CD4-positive, alpha-beta T cell treated with Interleukin-15 for 4 hours (primary cell): Measurements from ENCODE around the gene KCNJ13.

Experiments
- DNase-seq: peaks from one replicate; pipeline ENCODE4 v3.0.0-alpha.2; 2020; ENCODE audit warnings: low spot score

The KCNJ13 gene

DNA sequence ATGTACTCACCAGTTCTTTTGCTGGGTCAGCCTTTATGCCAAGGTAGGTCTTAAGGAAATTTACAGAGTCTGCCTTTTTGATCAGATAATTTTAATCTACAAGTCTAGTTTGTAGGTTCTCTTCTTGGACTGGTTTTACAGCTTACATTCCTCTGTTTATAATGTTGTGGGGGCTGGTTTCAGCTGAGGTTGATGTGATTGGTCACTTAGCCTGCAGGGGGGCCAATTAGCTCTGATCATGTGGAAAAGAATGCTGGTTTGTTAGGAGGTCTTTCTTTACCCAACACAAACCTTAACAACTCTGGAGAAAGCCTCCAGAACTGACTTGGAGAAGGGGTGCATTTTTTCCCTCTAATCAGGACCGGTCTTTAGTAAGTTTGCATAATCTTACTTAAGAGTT lies at the start of gene KCNJ13:
Gene KCNJ13 (minus strand): TSS at position 131 of the 400 bp plus-strand sequence. CDS start 5,203 bp downstream, outside the sequence.
- DNase-seq, result no peak

DNA sequence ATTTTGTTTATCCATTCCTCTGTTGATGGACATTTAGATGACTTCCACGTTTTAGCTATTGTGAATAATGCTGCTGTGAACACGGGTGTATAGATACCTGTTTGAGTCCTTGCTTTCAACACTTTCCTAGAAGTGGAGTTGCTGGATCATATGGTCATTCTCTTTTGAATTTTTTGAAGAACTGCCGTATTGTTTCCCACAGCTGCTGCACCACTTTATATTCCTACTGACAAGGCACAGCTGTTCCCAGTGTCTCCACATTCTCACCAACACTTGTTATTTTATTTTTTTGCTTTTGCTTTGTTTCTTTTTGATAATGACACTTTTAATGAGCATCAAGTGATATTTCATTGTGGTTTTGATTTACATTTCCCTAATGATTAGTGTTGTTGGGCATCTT lies 41.4 kb upstream of the KCNJ13 start:
- DNase-seq, result no peak

GRCh38 chr2:232816657-232817056 lies 40.3 kb upstream of the KCNJ13 start:
- DNase-seq, result no peak

GRCh38 chr2:232815569-232815968 lies 39.2 kb upstream of the KCNJ13 start:
- DNase-seq, result no peak

- DNase-seq, result no peak
Measured at GRCh38 chr2:232810444-232810843, 34.1 kb upstream of the KCNJ13 start.

DNA sequence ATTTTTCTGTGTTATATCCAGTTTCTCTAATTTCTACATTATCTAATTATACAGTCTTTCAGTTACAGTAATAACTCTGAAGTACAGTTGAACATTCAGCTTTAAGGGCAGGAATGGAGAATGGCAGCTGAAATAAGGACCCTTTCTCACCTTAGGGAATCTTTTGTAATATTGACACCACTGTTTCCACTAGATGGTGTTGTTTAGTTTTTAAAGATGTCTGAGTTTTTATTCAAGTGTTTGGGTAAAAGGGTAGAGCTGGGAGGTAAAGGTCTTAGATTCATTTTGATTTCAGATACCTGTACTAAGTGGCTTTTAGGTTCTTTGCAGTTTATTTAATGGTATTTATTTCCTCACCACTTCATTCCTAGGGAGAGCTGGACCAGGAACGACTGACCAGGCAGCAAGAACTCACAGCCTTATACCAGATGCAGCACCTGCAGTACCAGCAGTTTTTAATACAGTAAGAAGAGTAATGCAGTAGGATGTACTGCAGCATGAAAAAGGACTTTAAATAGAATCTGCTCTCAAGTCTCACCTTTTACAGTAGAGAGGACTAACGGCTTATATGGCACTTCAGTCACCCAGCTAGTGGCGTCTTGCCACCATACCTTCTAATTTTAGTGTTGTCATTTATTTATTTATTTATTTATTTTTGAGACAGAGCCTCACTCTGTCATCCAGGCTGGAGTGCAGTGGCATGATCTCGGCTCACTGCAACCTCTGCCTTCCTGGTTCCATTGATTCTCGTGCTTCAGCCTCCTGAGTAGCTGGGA lies 33.2 kb upstream of the KCNJ13 start:
- DNase-seq, result peak; percentile 6

GRCh38 chr2:232802091-232802490 lies 25.7 kb upstream of the KCNJ13 start:
- DNase-seq, result no peak

DNA sequence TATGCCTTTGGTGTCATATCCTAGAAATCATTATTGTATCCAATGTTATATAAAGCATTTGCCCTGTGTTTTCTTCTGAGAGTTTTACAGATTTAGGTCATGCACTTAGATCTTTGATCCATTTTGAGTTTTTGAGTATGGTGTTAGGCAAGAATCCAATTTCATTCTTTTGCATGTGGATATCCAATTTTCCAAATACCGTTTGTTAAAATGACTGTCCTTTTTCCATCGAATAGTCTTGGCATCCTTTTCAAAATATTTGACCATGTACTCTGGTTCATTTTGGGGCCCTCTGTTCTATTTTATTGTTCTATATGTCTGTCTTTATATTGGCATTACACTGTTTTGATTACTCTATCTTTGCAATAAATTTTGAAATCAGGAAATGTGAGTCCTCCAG lies 23.8 kb upstream of the KCNJ13 start:
- DNase-seq, result no peak

- no peak for DNase-seq
Measured at GRCh38 chr2:232798187-232798586, 21.8 kb upstream of the KCNJ13 start.

- no peak for DNase-seq
Measured at GRCh38 chr2:232795920-232796319, 19.6 kb upstream of the KCNJ13 start.

GRCh38 chr2:232794981-232795380 lies 18.6 kb upstream of the KCNJ13 start:
- DNase-seq, result no peak

GRCh38 chr2:232793271-232793670 lies 16.9 kb upstream of the KCNJ13 start:
- DNase-seq, result no peak

DNA sequence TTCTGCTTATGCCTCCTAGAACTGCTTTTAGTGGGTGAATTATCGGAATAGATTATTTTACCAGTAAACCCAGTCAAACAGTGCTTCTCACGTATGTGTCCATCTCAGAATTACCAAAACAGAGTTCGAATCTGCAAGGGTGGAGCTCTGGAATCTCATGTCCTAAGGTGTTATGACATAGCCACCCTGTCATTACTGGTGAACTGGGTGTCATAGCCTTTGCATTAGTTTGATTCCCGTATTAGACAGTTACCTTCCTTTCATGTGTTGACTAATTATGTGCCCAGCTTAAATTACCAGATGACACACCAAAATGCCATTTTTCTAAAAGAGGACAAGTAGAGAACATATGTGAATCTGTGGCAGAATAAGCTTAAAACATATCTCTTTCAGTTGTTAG lies 15.2 kb upstream of the KCNJ13 start:
- DNase-seq, result no peak

DNA sequence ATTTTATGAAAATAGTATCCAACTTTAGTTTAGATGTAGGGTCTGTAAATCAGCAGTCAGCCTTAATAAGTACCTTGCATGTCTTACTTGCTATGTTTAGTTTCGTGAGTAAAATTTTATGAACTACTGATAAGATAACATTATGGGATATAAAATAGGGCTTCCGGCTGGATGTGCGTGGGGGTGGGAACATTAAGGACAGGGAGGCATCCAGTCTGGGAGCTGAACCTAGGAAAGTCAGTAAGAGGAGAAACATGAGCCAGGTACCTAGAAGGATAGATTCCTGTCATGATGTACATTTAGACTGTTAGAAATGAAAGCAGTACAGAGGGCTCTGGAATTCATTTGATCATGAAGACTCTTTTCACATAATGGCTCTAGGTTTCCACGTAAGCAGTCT lies 12.7 kb upstream of the KCNJ13 start:
- no peak for DNase-seq

DNA sequence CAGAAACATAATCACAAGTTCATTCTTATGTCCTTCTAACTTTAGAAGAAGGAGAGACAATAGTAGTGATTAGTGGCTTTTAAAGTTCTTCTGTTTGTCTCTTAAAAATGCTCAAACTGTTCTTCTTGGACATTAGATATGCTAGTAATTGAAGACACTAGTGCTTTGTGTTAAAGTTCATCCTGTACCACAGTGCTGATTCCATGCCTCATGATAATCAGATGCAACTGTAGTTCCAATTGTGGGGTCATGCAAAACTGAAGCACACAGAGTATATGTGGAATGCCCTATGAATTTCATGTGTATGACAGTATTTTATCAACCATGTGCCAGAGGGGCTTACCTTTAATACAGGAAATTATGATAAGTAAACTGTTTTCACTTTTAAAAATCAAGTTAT lies 11.4 kb upstream of the KCNJ13 start:
- no peak for DNase-seq

GRCh38 chr2:232783278-232783677 lies 6.9 kb upstream of the KCNJ13 start:
- DNase-seq, result no peak

DNA sequence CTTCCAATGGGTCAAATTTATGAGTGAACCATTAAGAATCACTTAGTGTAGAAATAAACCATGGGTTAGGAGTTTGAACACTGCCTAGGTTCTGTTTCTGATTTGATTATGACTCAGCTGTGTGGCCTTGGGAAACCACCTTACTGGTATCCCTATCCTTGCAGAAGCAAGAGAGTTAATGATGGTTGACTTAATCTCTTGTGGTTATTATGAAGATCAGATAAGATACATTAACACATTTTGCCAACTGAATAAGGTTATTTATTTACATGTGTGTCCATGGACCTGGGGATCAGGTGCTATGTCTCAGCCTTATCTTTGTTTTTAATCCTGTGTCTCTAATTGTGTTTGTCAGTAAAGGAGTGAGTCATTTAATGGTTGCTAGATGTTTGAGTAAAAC lies 5.4 kb upstream of the KCNJ13 start:
- peak; percentile 62 for DNase-seq

- DNase-seq, result no peak
Measured at GRCh38 chr2:232779934-232780333, 3.6 kb upstream of the KCNJ13 start.

GRCh38 chr2:232779465-232779864 lies 3.1 kb upstream of the KCNJ13 start:
- DNase-seq, result no peak

GRCh38 chr2:232777276-232777675 lies 911 bp upstream of the KCNJ13 start:
- no peak for DNase-seq

- DNase-seq, result no peak
Measured at GRCh38 chr2:232773815-232774214, 2.5 kb downstream of the KCNJ13 start.

DNA sequence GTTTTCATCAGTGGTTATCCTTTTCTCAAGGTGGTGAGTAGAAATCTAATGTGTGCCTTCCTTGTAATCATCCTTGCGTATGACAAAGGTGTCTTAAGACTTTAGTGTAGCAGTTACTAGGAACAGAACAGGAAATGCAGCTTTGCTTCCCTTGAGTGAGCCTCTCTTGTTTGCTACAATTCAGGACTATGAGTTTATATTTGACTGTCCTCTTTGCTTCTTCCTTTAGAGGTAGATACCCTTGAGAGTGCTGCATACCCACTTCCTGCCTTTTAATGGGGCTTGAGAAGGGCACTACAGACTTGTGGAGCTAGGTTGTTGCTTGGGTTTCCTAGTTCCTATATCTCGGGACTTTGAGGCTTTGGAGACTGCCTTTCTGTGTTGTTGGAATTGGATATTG lies 3.8 kb downstream of the KCNJ13 start:
- DNase-seq, result peak; percentile 34

- no peak for DNase-seq
Measured at GRCh38 chr2:232771870-232772269, 4.5 kb downstream of the KCNJ13 start.

- no peak for DNase-seq
Measured at GRCh38 chr2:232770207-232770606, 6.2 kb downstream of the KCNJ13 start.
